ENCODE results near the gene ATP1A1. TPM values are rescaled to one million over a fixed set of nuclear protein-coding genes. Genes with fewer than 3 reads are reported as not detected.

The ATP1A1 gene
- total RNA-seq, 3 donors from 2014 or later (not counting 1 experiment from before 2014, with no cell fraction given), result 134 to 144 (median 140) TPM

- Histone ChIP-seq H3K36me3 (ENCODE audit: control insufficient read depth, insufficient read depth, low read length) (no peaks in the 10 kb centered on the region), H3K27me3 (ENCODE audit: control insufficient read depth, insufficient read depth, low read length) (no peaks in the 10 kb centered on the region), H3K9me3 (ENCODE audit: control insufficient read depth, insufficient read depth, low read length) (no peaks in the 10 kb centered on the region), H3K27ac (ENCODE audit: low read length) (no peak overlapping the region), H3K4me1 (ENCODE audit: control insufficient read depth, insufficient read depth, low read length) (no peaks in the 10 kb centered on the region), H3K4me3 (ENCODE audit: low read length) (no peak overlapping the region)
- Mint-ChIP-seq H3K27me3 (ENCODE audit: low read depth in 2 of 2) (peaks cover 18 to 31% of the 10 kb centered on the region in 2 donors), H3K9me3 (no peaks in the 10 kb centered on the region), H3K4me3 (no peak overlapping the region), H3K36me3 (no peaks in the 10 kb centered on the region), H3K4me1 (no peaks in the 10 kb centered on the region), H3K27ac (no peak overlapping the region)
- intact Hi-C loops (cut with micrococcal nuclease), result no loop called here
- no peak for DNase-seq
- no peak for ATAC-seq
- WGBS (ENCODE audit: insufficient coverage), result 86% methylated on average over 1 of the region's 2 CpGs
- no peak for TF ChIP-seq CTCF (IDR thresholded peaks at IDR 0.05)
Measured at GRCh38 chr1:116338400-116338799, 34.6 kb upstream of the ATP1A1 start.

GRCh38 chr1:116340506-116341231 is 32.4 kb upstream of the ATP1A1 start:
- Mint-ChIP-seq H3K9me3 (no peaks in the 10 kb centered on the region), H3K36me3 (no peaks in the 10 kb centered on the region), H3K4me3 (no peak overlapping the region), H3K27ac (no peak overlapping the region), H3K4me1 (no peaks in the 10 kb centered on the region), H3K27me3 (ENCODE audit: low read depth in 2 of 2) (peaks cover 12 to 23% of the 10 kb centered on the region in 2 donors)
- DNase-seq, result no peak
- Histone ChIP-seq H3K4me1 (ENCODE audit: control insufficient read depth, insufficient read depth, low read length) (no peaks in the 10 kb centered on the region), H3K27ac (ENCODE audit: low read length) (no peak overlapping the region), H3K36me3 (ENCODE audit: control insufficient read depth, insufficient read depth, low read length) (no peaks in the 10 kb centered on the region), H3K27me3 (ENCODE audit: control insufficient read depth, insufficient read depth, low read length) (no peaks in the 10 kb centered on the region), H3K4me3 (ENCODE audit: low read length) (no peak overlapping the region), H3K9me3 (ENCODE audit: control insufficient read depth, insufficient read depth, low read length) (no peaks in the 10 kb centered on the region)
- no peak for TF ChIP-seq CTCF (IDR thresholded peaks at IDR 0.05)
- intact Hi-C loops (cut with micrococcal nuclease), result no loop called here
- WGBS (ENCODE audit: insufficient coverage), result 94% methylated on average over 2 of the region's 2 CpGs
- no peak for ATAC-seq

GRCh38 chr1:116343019-116343418 is 30.0 kb upstream of the ATP1A1 start:
- DNase-seq (no peak), ATAC-seq (no peak)
- Histone ChIP-seq H3K36me3 (ENCODE audit: control insufficient read depth, insufficient read depth, low read length) (no peaks in the 10 kb centered on the region), H3K27ac (ENCODE audit: low read length) (no peak overlapping the region), H3K9me3 (ENCODE audit: control insufficient read depth, insufficient read depth, low read length) (no peaks in the 10 kb centered on the region), H3K27me3 (ENCODE audit: control insufficient read depth, insufficient read depth, low read length) (no peaks in the 10 kb centered on the region), H3K4me3 (ENCODE audit: low read length) (no peak overlapping the region), H3K4me1 (ENCODE audit: control insufficient read depth, insufficient read depth, low read length) (no peaks in the 10 kb centered on the region)
- Mint-ChIP-seq H3K9me3 (no peaks in the 10 kb centered on the region), H3K27me3 (ENCODE audit: low read depth in 2 of 2) (peaks cover 4 to 5% of the 10 kb centered on the region in 2 donors), H3K4me1 (no peaks in the 10 kb centered on the region), H3K36me3 (no peaks in the 10 kb centered on the region), H3K27ac (no peak overlapping the region), H3K4me3 (no peak overlapping the region)
- 77% methylated on average over 4 of the region's 4 CpGs for whole genome bisulfite sequencing (ENCODE audit: insufficient coverage)
- intact Hi-C loops (cut with micrococcal nuclease), result no loop called here
- no peak for TF ChIP-seq CTCF (IDR thresholded peaks at IDR 0.05)

GRCh38 chr1:116345011-116345410 is 28.0 kb upstream of the ATP1A1 start:
- H3K4me1 ChIP-seq (ENCODE audit: control insufficient read depth, insufficient read depth, low read length), result no peaks in the 10 kb centered on the region
- no peak overlapping the region for H3K27ac ChIP-seq (ENCODE audit: low read length)
- TF ChIP-seq CTCF (IDR thresholded peaks at IDR 0.05), result no peak
- no peak overlapping the region for H3K4me3 Mint-ChIP-seq
- no peaks in the 10 kb centered on the region for H3K4me1 Mint-ChIP-seq
- no peaks in the 10 kb centered on the region for H3K9me3 Mint-ChIP-seq
- peaks cover under 1 to 8% of the 10 kb centered on the region in 2 donors for H3K27me3 Mint-ChIP-seq (ENCODE audit: low read depth in 2 of 2)
- no peaks in the 10 kb centered on the region for H3K9me3 ChIP-seq (ENCODE audit: control insufficient read depth, insufficient read depth, low read length)
- no peak for ATAC-seq
- H3K27me3 ChIP-seq (ENCODE audit: control insufficient read depth, insufficient read depth, low read length), result no peaks in the 10 kb centered on the region
- intact Hi-C loops (cut with micrococcal nuclease), result no loop called here
- no peaks in the 10 kb centered on the region for H3K36me3 Mint-ChIP-seq
- H3K27ac Mint-ChIP-seq, result no peak overlapping the region
- DNase-seq, result no peak
- no peak overlapping the region for H3K4me3 ChIP-seq (ENCODE audit: low read length)
- H3K36me3 ChIP-seq (ENCODE audit: control insufficient read depth, insufficient read depth, low read length), result no peaks in the 10 kb centered on the region
- WGBS (ENCODE audit: insufficient coverage), result 100% methylated on average over 1 of the region's 1 CpG

Data from natural killer cell (primary cell).